Activated T-cell treated with anti-CD3 and anti-CD28 coated beads for 1 hour (primary cell): ENCODE measurements around the gene PHOX2A.
"Not testable (repeated sequence)": the region's sequence is repeated elsewhere in the genome, so short reads cannot be mapped to it uniquely, and the experiment has no call there.

Experiments used
- DNase-seq: peaks from one replicate; pipeline ENCODE4 v3.0.0-alpha.2; 2020; ENCODE audit warnings: low read depth

The PHOX2A gene

DNA sequence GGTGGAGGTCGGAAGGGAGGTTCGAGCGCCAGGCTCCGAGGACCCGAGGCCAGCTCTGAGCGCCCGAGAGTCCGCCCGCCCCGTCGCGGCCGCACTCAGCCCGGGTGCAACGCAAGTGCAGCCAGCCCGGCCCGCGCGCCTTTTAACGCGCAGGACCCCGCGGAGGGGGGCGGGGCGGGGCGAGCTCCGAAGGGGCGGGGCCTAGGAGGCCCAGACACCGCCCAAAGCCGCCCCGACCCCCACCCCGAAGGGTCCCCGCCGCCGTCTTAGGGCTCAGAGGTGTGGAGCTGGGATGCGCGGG is at the start of gene PHOX2A:
Gene PHOX2A, minus strand, starts transcription at position 117 of the 301 bp plus-strand sequence. CDS start 172 bp downstream, outside the sequence.
- DNase-seq = no peak

DNA sequence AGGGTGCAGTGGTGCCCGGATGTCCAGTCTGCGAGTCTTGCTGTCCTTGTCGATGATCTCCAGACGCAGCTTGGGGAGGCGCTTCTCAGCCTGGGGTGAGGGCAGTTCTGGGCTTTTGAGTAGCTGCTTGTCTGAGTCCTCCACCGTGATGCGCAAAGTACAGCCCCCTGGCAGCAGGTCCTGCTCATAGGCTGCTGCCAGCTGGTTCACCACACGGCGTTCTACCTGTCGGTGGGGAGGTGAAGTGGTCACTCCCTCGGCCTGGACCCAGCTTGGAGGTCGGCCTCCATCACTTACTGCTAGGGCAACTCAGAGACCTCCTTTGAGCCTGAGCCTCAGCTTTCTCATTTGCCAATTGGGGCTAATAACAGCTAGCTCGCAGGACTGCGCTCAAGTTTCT is 49.4 kb upstream of the PHOX2A start:
- no peak for DNase-seq

DNA sequence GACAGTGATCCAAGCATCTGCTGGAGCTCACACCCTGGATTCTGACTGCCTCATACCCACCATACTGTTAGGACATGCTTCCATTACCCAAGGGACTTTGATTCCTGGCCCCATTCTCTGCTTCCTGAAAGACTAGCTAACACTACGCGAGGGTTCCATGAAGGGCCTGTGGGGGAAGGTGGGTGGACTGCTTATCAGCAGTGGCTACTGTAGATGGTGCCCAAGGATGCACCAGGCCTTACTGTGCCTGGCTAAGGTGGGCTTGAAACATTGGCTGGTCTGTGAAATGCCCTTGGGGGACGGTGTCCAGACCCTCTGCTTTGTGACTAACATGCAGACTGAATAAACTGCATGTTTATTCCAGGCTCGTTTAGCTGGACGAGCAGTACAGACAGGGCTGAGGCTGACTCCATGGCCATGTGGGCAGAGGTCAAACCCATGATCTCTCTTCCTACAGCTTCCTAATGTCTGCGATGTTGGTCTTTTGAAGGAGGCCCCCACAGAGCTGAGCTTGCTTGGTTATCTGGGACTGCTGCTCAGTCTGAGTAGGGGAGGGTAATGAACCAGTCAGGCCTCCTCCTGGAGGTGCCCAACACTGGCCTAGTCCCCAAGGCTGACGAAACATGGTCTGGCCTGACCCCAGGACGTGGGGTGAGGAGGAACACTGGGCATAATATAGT is 48.3 kb upstream of the PHOX2A start:
- DNase-seq = no peak

DNA sequence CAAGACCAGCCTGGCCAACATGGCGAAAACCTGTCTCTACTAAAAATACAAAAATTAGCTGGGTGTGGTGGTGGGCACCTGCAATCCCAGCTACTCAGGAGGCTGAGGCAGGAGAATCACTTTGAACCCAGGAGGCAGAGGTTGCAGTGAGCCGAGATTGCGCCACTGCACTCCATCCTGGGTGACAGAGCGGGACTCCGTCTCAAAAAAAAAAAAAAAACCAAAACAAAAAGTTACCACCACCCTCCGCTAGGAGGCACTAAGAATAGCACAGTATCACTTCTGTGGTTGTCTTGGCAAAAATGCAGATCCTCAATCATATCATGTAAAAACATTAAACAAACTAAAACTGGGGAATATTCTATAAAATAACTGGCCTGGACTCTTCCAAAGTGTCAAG is 46.8 kb upstream of the PHOX2A start:
- not testable (repeated sequence) for DNase-seq

DNA sequence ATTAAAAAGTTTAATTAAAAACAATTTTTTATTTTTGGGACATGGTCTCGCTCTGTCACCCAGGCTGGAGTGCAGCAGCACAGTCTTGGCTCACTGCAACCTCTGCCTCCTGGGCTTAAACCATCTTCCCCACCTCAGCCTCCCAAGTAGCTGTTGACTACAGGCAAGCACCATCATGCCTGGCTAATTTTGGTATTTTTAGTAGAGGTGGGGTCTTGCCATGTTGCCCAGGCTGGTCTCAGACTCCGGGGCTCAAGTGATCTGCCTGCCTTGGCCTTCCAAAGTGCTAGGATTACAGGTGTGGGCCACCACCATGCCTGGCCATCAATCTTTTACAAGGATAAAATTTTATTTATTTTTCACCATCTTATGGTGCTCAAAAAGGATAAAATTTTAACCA is 43.3 kb upstream of the PHOX2A start:
- no peak for DNase-seq

DNA sequence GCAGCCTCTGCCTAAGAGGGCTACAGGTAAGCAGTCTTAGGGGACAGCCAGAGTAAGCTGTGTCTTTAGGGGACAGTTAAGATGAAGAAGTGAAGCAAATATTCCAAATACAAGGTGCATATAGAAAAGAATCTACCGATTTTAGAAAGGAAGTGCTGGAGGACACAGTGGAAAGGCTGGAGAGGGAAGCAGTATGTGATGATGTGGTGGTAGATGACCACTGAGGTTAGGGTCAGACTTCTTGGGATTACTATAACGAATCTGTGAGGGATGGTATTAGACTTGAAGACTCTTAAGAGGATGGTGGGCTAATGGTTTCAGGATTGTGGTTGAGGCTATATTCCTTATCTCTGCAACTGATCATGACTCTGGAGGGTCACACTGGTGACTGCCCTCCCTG is 40.0 kb upstream of the PHOX2A start:
- no peak for DNase-seq

DNA sequence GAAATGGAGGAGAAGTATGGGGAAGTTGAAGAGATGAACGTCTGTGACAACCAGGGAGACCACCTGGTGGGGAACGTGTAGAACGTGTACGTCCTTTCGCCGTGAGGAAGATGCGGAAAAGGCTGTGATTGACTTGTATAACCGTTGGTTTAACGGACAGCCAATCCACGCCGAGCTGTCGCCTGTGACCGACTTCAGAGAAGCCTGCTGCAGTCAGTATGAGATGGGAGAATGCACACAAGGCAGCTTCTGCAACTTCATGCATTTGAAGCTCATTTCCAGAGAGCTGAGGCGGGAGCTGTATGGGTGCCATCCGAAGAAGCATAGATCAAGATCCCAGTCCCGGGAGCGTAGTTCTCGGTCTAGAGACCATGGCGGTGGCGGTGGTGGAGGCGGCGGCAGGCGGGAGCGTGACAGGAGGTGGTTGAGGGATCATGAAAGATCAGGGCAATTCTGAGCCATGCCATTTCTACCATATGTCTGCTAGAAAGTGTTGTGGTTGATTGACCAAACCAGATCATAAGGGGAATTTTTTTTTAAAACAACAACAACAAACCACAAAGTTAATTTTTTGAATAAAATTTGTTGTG is 36.8 kb upstream of the PHOX2A start:
- no peak for DNase-seq

DNA sequence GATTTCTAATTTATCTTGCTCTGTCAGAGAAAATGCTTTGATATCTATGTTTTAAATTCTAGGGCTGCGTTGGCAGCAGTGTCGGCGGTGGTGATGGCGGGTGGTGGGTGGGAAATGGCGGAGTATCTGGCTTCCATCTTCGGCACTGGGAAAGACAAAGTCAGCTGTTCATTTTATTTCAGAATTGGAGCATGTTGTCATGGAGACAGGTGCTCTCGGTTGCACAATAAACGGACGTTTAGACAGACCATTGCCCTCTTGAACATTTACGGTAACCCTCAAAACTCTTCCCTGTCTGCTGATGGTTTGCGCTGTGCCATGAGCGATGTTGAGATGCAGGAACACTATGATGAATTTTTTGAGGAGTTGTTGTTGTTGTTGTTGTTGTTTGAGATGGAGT is 36.1 kb upstream of the PHOX2A start:
- no peak for DNase-seq

DNA sequence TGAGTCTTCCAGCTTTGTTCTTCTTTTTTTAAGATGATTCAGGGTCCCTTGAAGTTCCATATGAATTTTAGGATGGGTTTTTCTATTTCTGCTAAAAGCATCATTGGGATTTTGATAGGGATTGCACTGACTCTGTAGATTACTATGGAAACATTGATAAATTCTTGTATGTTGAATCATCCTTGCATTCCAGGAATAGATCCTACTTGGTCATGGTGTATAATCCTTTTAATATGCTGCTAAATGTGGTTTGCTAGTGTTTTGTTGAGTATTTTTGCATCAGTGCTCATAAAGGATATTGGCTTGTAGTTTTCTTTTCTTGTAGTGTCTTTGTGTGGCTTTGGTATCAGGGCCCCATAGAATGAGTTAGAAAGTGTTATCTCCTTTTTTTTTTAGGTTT is 34.9 kb upstream of the PHOX2A start:
- no peak for DNase-seq

DNA sequence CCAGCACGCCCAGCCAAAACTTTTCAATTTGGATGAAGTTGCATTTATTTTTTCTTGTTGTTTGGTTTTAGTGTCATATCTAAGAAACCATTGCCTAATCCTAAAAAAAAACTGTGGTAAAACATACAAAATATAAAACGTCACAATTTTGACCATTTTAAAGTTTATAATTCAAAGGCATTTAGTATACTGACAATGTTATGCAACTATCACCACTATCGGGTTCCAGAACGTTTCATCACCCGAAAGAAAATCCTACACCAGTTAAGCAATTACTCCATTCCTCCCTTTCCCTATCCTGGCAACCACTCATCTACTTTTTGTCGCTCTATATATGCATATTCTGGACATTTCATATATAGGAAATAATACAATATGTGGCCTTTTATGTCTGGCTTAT is 30.5 kb upstream of the PHOX2A start:
- DNase-seq = no peak

DNA sequence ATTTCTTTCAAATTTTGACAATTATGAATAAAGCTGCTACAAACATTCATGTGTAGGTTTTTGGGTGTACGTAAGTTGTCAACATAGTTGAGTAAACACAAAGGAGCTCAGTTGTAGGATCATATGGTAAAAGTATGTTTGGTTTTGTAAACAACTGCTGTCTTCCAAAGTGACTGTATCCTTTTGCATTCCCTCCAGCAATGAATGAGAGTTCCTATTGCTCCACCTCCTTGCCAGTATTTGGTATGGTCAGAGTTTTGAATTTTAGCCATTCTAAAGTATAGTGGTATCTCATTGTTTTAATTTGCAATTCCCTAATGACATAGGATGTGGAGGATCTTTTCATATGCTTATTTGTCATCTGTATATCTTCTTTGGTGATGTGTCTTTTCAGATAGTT is 28.0 kb upstream of the PHOX2A start:
- DNase-seq = no peak

DNA sequence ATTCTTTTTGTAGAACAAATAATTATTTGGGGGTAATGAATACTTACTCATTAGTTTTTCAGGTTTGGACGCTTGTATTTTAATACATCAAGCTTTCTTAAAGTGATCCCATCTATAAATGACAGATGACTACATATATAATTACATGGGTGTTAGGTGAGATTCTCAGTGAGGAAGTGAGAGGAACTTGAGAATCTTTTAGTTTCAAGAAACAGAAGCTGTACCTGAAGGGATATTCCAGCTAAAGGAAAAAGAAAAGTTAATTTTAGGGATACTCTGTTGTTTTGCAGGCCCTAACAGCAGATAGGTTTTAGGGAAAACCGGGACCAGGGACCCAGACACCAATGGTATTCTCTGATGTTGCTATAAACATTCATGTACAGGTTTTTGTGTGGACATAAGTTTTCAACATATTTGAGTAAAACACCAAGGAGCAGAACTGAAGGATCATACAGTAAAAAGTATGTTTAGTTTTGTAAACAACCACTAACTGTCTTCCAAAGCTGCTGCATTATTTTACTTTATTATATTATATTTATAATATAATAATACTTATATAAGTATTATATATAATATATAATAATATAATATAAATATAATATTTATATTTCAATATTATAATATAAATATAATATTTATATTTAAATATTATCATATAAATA is 24.1 kb upstream of the PHOX2A start:
- no peak for DNase-seq

DNA sequence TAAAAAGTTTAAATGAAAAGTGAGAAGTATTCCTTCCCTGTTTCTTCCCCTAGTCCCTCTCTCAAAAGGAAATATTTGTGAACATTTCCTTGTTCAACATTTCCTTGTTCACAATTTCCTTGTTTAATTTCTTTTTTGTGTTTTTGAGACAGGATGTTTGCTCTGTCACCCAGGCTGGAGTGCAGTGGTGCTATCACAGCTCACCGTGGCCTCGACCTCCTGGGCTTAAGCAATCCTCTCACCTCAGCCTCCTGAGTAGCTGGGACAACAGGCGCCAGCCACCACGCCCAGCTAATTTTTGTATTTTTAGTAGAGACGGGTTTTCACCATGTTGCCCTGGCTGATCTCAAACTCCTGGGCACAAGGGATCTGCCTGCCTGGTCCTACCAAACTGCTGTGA is 23.0 kb upstream of the PHOX2A start:
- not testable (repeated sequence) for DNase-seq

DNA sequence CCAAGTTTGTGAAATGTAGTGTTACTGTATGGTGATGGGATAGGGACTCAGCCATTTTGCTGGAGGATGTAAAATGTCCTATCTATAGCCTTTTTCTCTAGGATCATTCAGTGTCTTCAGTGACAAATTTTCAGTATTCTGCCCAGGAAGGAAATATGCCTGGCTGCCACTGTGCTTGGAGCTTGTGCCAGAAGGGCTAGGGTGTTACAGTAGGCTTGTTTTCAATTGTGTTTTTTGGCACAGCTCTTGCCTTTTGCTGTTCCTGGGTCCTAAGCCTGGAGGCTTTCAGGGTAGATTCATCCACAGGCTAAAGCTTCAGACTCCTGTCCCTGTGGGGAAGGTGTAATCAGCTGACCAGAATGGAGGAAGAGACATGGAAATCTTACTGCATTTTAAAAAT is 22.0 kb upstream of the PHOX2A start:
- no peak for DNase-seq

DNA sequence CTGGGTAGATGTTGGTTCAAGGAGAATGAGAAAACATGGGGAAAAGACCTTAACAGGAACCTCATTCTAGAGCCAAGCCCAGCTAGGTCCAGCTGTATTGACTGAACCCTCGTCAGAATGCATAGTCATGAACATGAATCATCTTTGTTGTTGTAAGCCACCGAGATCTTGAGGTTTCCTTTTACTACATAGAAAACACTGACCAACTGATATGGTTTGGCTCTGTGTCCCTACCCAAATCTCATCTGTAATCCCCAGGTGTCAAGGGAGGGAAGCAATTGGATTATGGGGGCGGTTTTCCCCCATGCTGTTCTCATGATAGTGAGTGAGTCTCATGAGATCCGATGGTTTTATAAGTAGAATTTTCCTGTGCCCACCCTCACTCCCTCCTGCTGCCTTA is 19.4 kb upstream of the PHOX2A start:
- no peak for DNase-seq

DNA sequence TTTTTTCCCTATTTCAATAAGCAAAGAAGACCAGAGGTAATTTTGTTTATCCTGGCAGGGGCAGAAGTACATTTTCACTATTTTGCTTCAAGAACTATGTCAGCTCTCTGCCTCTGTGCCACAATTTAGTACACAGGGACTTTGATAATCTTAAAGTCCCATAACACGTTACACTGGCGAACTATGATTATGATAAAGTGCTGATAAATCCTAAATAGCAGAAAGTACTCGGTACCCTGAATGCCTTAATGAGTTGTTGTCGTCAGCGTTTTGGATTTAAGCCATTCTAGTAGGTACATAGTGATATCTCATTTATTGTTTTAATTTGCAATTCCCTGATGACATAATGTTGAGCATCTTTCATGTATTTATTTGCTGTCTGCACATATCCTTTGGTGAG is 16.6 kb upstream of the PHOX2A start:
- no peak for DNase-seq

DNA sequence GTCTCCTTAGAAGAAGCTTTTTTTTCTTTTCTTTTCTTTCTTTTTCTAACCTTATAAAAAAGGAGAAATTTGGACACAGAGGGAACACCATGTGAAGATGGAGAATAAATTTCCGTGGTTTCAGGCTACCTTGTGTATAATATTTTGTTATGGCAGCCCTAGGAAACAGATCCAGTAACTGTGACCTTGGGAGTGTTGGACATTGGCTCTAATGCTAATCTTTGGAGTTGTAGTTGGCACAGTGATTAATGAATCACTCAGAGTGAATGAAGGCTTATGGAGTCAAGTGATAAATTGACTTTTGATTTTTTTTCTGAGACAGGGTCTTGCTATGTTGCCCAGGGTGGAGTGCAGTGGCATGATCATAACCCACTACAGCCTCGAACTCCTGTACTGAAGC is 15.5 kb upstream of the PHOX2A start:
- no peak for DNase-seq

DNA sequence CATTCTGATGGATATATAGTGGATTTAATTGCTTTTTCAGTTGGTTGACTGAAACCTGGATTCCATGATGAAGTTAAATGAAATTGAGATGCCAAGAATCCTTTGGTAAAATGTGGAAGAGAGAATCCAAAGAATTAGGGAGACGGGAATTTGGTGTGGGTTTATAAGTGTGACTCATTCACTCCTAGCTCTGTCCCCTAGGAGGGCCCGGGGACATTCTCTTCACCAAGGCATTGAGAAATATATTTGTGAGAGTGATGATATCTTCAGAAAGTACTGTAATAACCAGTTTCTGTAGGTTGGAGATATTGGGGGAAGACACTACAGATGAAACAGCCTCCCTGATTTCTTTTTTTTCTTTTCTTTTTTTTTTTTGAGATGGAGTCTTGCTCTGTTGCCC is 13.6 kb upstream of the PHOX2A start:
- no peak for DNase-seq

DNA sequence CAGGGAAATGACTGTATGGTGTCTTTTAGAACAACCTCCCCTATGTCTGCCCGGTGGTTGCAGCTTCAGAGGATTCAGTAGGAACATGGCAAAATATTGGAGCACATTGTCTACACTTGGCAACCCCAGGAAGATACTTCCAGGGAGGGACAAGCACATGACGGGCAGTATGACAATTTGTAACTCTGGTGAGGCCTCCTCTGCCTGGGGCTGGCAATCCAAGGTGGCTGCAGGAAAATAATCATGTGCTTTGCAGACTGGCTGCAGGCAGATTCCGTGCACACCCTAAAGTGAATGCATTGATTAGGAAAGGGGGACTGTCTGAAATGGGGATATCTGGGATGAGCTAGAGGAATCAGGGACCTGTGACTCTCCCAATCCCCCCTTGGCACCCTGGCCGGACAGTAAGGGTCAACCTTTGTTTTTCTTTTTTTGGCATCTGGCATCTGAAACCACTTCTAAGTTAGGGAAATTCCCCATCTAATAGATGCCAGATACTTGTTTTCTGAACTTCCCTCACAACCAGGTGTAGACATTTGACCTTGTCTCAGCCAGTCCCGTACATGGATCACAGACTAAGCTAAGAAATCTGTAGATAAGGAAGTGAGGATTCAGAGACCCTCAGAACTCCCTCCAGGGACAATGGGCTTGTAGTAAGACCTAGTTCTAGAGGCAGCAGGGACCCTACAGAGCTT is 10.5 kb upstream of the PHOX2A start:
- no peak for DNase-seq

DNA sequence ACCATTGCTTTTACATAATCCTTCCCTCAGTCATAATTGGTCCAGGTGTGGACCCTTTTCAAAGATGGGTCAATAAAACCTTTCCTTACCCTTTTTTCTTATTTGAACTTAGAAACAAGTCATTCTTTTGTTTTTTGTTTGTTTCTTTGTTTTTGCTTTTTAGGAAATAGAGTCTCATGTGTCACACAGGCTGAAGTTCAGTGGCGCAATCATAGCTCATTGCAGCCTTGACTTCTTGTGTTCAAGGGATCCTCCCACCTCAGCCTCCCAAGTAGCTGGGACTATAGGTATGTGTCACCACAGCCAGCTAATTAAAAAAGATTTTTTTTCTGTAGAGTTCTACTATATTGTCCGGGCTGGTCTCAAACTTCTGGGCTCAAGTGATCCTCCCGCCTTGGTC is 9.4 kb upstream of the PHOX2A start:
- DNase-seq = no peak

DNA sequence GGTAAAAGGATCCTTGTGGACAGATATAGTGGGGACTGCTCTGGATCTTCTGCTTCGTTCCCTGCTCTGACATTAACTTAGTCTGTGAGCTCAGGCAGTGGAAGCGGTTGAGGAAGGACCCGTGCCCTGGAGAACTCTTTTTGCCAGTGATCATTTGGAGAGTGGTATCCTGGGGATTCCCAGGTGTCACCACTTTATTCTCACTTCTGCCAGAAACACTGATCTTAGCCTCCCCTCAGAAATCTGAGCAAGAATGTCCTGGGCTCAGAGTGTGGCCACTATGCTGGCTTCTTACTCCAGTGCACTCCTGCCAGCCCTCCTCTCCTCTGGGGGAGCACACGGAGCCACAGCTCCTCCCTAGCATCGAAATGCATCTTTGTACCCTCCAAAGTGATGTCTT is 7.6 kb upstream of the PHOX2A start:
- DNase-seq = no peak

DNA sequence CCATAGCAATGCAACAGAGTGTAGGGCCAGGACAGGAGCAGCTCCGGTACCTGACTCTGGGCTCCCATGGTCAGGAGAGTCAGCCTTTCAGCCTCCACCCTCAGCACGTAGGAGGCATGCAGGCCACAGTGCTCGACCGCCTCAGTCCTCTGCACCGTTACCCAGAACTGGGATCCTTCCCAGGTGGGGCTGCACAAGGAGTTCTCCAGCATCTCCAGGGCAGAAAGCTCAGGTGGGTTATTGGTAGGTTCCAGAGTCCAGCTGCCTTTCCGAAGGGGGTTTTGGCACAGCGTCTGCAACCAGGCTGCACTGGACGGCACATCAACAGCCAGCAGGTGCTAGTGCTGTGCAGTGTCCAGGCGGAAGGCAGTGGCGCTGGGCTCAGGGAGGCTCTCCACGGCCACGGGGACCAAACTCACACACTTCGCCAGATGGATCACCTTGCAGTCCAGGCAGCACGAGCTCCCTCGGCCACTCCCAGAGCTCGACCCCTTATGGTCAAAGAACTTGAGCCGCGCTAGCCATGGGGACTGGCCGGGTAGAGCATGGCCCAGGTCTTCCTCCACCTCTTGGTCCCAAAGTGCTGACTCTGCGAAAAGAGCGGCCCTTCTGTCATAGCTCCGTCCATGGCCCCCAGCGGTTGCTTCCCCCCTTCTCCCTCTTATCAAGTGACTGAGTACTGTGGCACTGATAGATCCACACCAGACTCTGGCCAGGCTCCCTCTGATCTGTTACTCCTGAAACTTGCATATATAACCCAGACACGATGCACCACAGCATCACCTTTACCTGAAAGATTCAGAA is 6.9 kb upstream of the PHOX2A start:
- DNase-seq = no peak

DNA sequence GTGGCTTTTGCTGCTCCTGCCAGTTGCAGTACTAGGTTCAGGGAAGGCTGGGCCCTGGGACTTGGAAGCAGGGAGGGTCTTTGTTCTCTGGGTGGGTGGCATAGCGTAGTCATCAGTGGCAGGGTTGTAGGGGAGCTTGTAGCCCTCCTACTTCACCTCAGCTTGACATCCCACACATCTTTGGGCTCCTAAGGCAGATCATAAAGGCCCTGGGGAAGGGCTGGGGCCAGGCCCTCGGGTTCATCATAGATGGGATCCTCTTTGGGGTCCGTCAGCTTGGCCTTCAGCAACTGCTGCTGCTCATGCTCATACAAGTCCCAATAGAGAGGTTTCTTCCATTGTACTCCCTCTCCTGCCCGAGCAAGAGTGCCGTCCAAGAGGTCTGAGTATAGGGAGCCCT is 6.0 kb upstream of the PHOX2A start:
- no peak for DNase-seq
